ENCODE measurements around the gene CAMSAP1.

Gene CAMSAP1

GRCh38 chr9:135792268-135793128, 114.8 kb downstream of the CAMSAP1 start:
- peak; percentile 73 for DNase-seq (ENCODE audit: low spot score)

GRCh38 chr9:135791431-135792267, 115.7 kb downstream of the CAMSAP1 start:
- DNase-seq (ENCODE audit: low spot score): no peak

GRCh38 chr9:135790850-135791249, 116.5 kb downstream of the CAMSAP1 start:
- DNase-seq (ENCODE audit: low spot score): no peak

- no peak for DNase-seq (ENCODE audit: low spot score)
These were observed 117.0 kb downstream of the CAMSAP1 start for GRCh38 chr9:135790356-135790755.

GRCh38 chr9:135789838-135790291, 117.5 kb downstream of the CAMSAP1 start:
- no peak for DNase-seq (ENCODE audit: low spot score)

- DNase-seq (ENCODE audit: low spot score): peak; percentile 64
These were observed 118.6 kb downstream of the CAMSAP1 start for GRCh38 chr9:135788576-135789300.

- no peak for DNase-seq (ENCODE audit: low spot score)
These were observed 119.4 kb downstream of the CAMSAP1 start for GRCh38 chr9:135787776-135788575.

- DNase-seq (ENCODE audit: low spot score): no peak
These were observed 120.0 kb downstream of the CAMSAP1 start for GRCh38 chr9:135787317-135787716.

GRCh38 chr9:135786146-135786690, 121.1 kb downstream of the CAMSAP1 start:
- no peak for DNase-seq (ENCODE audit: low spot score)

GRCh38 chr9:135785013-135785575, 122.3 kb downstream of the CAMSAP1 start:
- no peak for DNase-seq (ENCODE audit: low spot score)

GRCh38 chr9:135783540-135784245, 123.7 kb downstream of the CAMSAP1 start:
- peak; percentile 72 for DNase-seq (ENCODE audit: low spot score)

- DNase-seq (ENCODE audit: low spot score): no peak
These were observed 124.4 kb downstream of the CAMSAP1 start for GRCh38 chr9:135782946-135783345.

GRCh38 chr9:135780626-135781025, 126.7 kb downstream of the CAMSAP1 start:
- no peak for DNase-seq (ENCODE audit: low spot score)

GRCh38 chr9:135780086-135780485, 127.3 kb downstream of the CAMSAP1 start:
- DNase-seq (ENCODE audit: low spot score): no peak

GRCh38 chr9:135779571-135779970, 127.8 kb downstream of the CAMSAP1 start:
- no peak for DNase-seq (ENCODE audit: low spot score)

- DNase-seq (ENCODE audit: low spot score): no peak
These were observed 128.9 kb downstream of the CAMSAP1 start for GRCh38 chr9:135778421-135778820.

GRCh38 chr9:135777623-135778177, 129.6 kb downstream of the CAMSAP1 start:
- DNase-seq (ENCODE audit: low spot score): no peak

GRCh38 chr9:135776893-135777622, 130.3 kb downstream of the CAMSAP1 start:
- no peak for DNase-seq (ENCODE audit: low spot score)

- no peak for DNase-seq (ENCODE audit: low spot score)
These were observed 131.4 kb downstream of the CAMSAP1 start for GRCh38 chr9:135775911-135776310.
